Measurements from ENCODE around the gene CFAP97D1. TPM values are rescaled to one million over a fixed set of nuclear protein-coding genes. Genes with fewer than 3 reads are reported as not detected.
A peak's percentile ranks its signal among the peaks of the same experiment; 100 is the strongest.

CFAP97D1 gene
- 0.21 and 0.37 TPM in 2 replicates for total RNA-seq (2014; rRNA removed; shearing (Covaris generic))

DNA sequence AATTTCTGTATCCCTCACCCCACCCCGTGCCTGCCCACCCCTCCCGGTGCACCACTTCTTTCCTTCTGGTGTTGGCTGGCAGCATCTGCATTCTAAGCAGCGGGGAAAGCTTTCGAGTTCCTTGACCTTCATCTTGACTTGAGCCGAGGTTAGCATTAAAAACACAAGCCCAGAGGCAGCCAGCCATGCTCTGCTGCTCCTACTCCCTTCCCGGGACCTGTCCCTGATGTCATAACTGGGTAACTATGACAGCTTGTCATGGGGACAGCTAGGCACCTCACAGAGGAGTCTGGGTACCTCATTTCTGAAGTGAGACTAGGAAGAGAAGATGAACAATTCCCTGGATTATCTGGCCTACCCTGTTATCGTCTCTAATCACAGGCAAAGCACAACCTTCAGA is at the start of gene CFAP97D1:
Gene CFAP97D1, plus strand, starts transcription at position 301 of the 400 bp plus-strand sequence. Its CDS starts 28 bp downstream, at position 329.
- no peak for DNase-seq
- H3K27me3 ChIP-seq (ENCODE audit: control insufficient read depth, insufficient read depth, low read length), result peaks cover 3% of the 10 kb centered on the region; the same call in 1 of the 2 replicates
- H3K4me3 ChIP-seq (ENCODE audit: insufficient read depth, low read depth, low read length), result peak within 1 kb of the TSS; percentile 84
- H3K36me3 ChIP-seq (replicated peaks; ENCODE audit: control insufficient read depth, insufficient read depth, low read length), result peaks cover 3% of the 10 kb centered on the region

DNA sequence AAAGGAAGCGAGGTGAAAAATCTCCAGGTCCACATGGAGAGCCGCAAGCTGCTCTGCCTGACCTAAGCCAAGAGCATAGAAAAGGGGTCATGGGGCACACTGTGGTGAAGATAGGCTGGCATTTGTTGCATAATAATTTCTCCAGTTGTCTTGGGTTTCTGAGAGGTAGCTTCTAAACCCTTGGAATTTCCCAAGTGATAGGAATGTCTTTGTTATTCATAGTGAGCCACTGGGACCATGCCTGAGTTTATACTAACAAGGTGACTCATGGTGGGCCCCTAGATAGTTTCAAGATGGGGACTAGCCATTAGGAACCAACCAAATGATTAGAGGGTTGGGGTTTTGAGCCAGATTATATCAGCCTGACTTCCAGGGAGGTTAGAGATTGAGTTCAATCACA is 47.3 kb upstream of the CFAP97D1 start:
- no peak for DNase-seq
- Histone ChIP-seq H3K4me3 (ENCODE audit: insufficient read depth, low read depth, low read length) (no peak overlapping the region), H3K27me3 (ENCODE audit: control insufficient read depth, insufficient read depth, low read length) (no peaks in the 10 kb centered on the region), H3K36me3 (replicated peaks; ENCODE audit: control insufficient read depth, insufficient read depth, low read length) (no peaks in the 10 kb centered on the region)

DNA sequence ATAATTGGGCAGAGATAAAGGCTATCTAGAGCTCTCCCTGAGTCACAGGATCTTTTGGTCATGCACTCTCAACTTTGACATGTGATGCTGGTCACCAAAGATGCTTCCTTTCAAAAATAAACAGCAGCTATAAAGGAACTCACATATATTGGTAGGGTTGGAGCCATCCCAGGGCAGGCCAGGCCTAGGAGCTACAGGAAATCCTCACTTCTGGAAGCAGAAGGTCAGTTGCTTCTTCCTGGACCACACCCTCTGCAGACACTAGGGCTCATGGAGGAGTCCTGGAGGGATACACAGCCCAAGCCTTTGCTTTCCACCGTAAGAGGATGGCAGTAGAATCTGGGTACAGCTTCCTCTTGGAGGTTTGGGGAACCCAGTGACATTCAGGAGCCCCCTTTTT is 46.3 kb upstream of the CFAP97D1 start:
- no peaks in the 10 kb centered on the region for H3K27me3 ChIP-seq (ENCODE audit: control insufficient read depth, insufficient read depth, low read length)

DNA sequence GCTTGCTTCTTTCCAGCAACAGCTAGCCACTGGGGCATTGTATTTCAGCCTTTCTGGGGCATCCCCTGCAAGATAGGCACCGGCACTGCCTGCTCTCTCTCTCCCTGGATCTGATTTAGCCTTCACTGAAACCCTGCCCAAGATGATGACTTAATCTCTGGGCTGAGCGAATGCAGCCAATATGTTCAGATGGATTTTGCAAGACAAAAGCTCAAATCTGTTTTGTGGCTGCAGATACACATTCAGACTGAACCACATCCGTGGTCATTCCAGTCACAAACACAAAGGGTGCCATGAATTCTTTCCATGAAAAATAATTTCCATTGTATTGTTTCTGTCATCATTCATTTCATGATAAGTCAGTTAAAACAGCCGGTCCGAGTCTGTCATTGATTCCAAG is 45.9 kb upstream of the CFAP97D1 start:
- H3K27me3 ChIP-seq (ENCODE audit: control insufficient read depth, insufficient read depth, low read length), result no peaks in the 10 kb centered on the region
- no peak for DNase-seq
- no peaks in the 10 kb centered on the region for H3K36me3 ChIP-seq (replicated peaks; ENCODE audit: control insufficient read depth, insufficient read depth, low read length)
- H3K4me3 ChIP-seq (ENCODE audit: insufficient read depth, low read depth, low read length), result no peak overlapping the region

More for the DNA sequence above, 46.3 kb upstream of the CFAP97D1 start:
- H3K4me3 ChIP-seq (ENCODE audit: insufficient read depth, low read depth, low read length), result no peak overlapping the region
- no peaks in the 10 kb centered on the region for H3K36me3 ChIP-seq (replicated peaks; ENCODE audit: control insufficient read depth, insufficient read depth, low read length)
- no peak for DNase-seq

DNA sequence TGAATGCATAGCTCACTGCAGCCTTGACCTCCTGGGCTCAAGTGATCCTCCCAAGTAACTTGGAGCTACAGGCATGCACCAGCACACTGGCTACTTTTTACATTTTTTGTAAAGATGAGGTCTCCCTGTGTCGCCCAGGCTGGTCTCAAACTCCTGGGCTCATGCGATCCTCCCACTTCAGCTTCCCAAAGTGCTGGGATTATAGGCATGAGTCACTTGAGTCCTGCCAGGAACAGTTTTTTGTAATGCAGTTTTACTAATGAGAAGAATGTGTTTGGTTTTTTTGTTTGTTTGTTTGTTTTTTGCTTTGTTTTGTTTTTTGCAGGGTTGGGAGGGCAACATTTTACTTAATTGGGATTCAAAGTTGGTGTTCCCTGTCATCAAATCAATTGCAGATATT is 43.8 kb upstream of the CFAP97D1 start:
- DNase-seq, result no peak
- no peaks in the 10 kb centered on the region for H3K27me3 ChIP-seq (ENCODE audit: control insufficient read depth, insufficient read depth, low read length)
- H3K36me3 ChIP-seq (replicated peaks; ENCODE audit: control insufficient read depth, insufficient read depth, low read length), result no peaks in the 10 kb centered on the region
- no peak overlapping the region for H3K4me3 ChIP-seq (ENCODE audit: insufficient read depth, low read depth, low read length)

DNA sequence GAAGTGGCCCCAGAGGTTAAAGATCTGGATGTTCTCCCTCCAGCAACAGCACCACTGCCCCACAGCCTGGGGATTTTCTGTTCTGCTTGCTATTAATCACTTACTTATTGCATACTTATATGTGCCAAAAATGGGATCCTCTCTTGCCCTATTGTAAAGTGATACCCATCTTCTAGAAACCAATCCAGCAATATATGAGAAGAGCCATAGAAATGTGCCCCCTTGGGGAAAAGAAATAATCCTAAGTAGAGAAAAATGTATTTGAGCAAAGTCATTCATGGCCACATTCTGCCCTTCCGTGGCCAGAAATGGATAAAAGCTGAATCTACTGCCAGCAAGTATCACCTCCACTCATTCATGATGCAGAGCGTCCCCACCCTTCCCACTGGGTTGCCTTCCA is 42.5 kb upstream of the CFAP97D1 start:
- Histone ChIP-seq H3K4me3 (ENCODE audit: insufficient read depth, low read depth, low read length) (no peak overlapping the region), H3K27me3 (ENCODE audit: control insufficient read depth, insufficient read depth, low read length) (no peaks in the 10 kb centered on the region), H3K36me3 (replicated peaks; ENCODE audit: control insufficient read depth, insufficient read depth, low read length) (no peaks in the 10 kb centered on the region)
- DNase-seq, result no peak

DNA sequence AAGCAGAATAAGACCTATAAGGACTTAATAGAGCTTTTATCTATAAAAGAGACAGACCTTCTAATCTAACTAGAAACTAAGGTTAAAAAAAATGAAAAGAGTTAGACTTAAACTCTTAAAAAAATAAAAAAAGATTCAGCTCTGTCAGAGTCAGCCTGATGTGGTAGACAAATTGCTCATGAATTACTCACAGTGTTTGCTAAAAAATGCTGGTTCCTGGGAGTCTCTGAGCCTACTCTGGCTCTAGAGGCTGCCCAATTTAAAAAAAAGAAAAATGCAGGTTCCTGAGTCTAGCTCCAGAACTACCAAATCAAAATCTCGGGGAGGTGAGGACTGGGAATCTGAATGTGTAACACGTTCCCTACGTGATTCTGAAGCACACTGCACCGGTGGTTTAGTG is 39.7 kb upstream of the CFAP97D1 start:
- no peaks in the 10 kb centered on the region for H3K36me3 ChIP-seq (replicated peaks; ENCODE audit: control insufficient read depth, insufficient read depth, low read length)
- no peak for DNase-seq
- H3K4me3 ChIP-seq (ENCODE audit: insufficient read depth, low read depth, low read length), result no peak overlapping the region
- H3K27me3 ChIP-seq (ENCODE audit: control insufficient read depth, insufficient read depth, low read length), result no peaks in the 10 kb centered on the region

DNA sequence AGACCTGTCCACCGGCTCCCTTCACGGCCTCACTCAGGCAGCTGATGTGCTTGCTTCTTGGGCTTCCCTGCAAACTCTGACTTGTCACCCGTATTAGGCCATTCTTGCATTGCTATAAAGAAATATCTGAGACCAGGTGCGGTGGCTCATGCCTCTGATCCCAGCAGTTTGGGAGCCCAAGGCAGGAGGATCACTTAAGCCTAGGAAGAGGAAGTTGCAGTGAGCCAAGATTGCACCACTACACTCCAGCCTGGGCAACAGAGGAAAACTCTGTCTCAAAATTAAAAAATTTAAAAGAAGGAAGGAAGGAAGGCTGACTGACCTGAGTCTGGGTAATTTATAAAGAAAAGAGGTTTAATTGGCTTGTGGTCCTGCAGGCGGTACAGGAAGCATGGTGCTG is 38.6 kb upstream of the CFAP97D1 start:
- Histone ChIP-seq H3K4me3 (ENCODE audit: insufficient read depth, low read depth, low read length) (no peak overlapping the region), H3K27me3 (ENCODE audit: control insufficient read depth, insufficient read depth, low read length) (no peaks in the 10 kb centered on the region), H3K36me3 (replicated peaks; ENCODE audit: control insufficient read depth, insufficient read depth, low read length) (no peaks in the 10 kb centered on the region)
- no peak for DNase-seq

DNA sequence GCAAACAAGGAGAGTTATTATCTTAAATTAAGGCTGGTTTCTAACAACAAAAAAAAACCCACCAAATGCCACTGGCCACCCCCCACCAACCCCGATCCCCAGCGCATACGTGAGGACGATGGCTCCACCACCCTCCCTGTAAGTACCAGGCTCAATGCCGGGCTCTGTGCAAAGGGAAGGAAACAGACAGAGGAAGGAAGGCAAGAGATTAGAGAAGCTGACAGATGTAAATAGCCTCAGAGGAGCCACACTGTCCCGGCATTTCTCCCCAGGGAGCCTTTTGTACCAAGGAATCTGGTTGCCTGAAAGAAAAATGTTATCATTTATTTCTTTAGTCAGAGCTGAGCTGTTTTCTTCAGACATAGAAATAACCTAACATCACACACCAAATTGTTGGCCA is 34.7 kb upstream of the CFAP97D1 start:
- DNase-seq, result peak; percentile 72
- H3K27me3 ChIP-seq (ENCODE audit: control insufficient read depth, insufficient read depth, low read length), result no peaks in the 10 kb centered on the region
- H3K36me3 ChIP-seq (replicated peaks; ENCODE audit: control insufficient read depth, insufficient read depth, low read length), result no peaks in the 10 kb centered on the region
- no peak overlapping the region for H3K4me3 ChIP-seq (ENCODE audit: insufficient read depth, low read depth, low read length)

DNA sequence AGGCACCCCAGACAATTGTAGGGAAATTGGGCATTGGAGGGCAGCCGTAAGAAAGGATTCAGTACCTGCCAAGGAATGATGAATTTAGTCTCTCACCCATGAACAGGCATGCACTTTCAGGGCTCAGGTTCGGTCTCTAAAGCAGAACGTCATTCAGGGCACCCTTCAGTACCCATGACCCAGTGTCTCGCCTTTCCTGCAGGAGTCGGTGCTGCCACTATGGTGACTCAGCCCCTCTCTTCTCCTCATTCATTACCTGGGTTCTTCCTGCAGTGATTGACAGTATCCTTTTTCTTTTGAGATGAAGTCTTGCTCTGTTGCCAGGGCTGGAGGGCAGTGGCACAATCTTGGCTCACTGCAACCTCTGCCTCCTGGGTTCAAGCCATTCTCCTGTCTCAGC is 30.1 kb upstream of the CFAP97D1 start:
- H3K4me3 ChIP-seq (ENCODE audit: insufficient read depth, low read depth, low read length), result no peak overlapping the region
- H3K36me3 ChIP-seq (replicated peaks; ENCODE audit: control insufficient read depth, insufficient read depth, low read length), result no peaks in the 10 kb centered on the region
- H3K27me3 ChIP-seq (ENCODE audit: control insufficient read depth, insufficient read depth, low read length), result peaks cover 11% of the 10 kb centered on the region
- DNase-seq, result no peak

DNA sequence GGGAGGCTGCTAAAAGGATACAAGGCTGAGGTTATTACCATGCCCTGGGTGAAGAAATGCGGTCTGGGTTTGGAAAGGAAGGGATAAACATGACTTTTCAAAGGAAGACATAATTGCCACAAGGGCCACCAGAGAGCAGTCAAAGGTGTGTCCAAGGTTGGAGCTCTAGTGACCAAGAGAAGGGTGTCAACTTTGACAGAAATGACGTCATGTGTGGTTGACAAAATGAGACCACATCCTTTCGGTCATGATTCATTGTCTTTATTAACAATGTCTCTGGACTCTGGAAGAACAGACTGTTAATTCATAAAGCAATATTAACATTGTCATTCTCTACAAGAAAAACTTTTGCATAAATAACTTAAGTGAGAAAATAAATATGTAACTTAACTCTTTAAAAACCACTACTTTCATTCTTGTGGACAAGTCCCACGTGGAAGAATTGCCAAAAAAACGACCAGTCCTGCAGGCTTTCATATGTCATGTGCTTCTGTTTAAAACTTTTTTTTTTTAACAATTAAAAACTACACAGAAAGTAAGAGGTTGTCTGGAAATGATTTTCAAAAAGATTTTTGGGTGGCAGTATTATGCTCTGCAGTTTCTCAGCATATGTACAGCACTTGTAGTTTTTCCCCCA is 26.6 kb upstream of the CFAP97D1 start:
- no peak for DNase-seq
- H3K36me3 ChIP-seq (replicated peaks; ENCODE audit: control insufficient read depth, insufficient read depth, low read length), result no peaks in the 10 kb centered on the region
- H3K4me3 ChIP-seq (ENCODE audit: insufficient read depth, low read depth, low read length), result no peak overlapping the region
- H3K27me3 ChIP-seq (ENCODE audit: control insufficient read depth, insufficient read depth, low read length), result peaks cover 18% of the 10 kb centered on the region

DNA sequence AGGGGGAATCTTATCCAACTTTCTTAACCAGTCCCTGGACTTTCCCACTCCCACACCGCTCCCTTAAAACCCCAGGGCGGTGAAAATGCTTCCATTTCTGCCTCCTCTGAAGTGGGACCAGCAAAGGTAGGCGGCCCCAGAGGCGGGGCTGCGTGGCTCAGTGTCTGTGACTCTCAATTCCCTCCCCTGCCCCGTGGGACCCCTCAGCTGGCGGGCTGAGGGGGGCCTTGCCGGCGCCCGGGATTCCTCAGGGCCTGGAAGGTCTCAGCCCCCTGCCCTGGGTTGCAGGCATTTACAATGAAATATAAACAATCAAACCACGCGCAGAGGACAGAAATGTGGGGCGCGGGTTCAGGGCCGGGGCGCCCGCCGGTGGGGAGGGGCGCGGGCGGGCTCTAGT is 25.3 kb upstream of the CFAP97D1 start:
- peak overlapping the region; percentile 41; the same call in 1 of the 2 replicates for H3K4me3 ChIP-seq (ENCODE audit: insufficient read depth, low read depth, low read length)
- no peaks in the 10 kb centered on the region for H3K36me3 ChIP-seq (replicated peaks; ENCODE audit: control insufficient read depth, insufficient read depth, low read length)
- no peak for DNase-seq
- peaks cover 18% of the 10 kb centered on the region for H3K27me3 ChIP-seq (ENCODE audit: control insufficient read depth, insufficient read depth, low read length)

DNA sequence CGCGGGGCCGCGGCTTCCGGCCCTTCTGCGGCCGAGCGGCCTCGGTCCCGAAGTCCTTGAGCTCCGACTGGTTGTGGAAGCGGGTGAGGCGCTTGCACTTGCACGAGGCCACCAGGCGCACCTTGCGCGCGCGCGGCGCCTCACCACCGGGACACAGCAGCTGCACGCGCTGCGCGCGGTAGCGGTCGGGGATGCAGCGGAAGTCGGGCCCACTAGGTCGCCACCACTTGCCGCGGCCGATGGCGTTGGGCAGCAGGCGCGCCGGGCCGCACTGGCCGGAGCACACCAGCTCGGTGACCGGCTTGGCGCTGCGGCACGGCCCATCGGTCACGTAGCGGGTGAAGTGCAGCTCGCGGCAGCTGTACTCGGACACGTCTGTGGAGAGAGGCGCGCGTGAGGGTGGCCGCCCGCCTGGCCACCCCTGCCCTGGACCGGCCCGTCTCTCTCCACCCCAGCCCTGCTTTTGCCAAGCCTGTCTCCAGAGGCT is 24.8 kb upstream of the CFAP97D1 start:
- peaks cover 18% of the 10 kb centered on the region for H3K27me3 ChIP-seq (ENCODE audit: control insufficient read depth, insufficient read depth, low read length)

DNA sequence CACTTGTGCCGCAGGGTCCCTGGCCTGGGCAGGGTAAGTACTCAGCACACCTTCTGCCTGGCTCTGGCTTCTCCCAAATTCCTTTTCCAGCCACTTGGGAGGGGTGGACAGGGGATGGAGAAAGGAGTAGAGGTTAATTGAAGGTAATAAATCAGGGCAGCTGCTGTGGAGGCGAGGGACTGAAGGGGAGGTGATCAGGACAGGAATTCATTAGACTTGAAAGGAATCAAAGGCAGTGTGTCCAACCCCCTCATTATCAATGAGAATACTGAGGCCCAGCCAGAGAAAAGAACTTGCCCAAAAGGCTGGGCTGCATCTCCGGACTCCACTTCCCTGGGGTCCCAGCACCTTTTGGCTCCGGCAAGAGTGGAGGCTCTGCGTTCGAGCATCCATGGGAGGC is 24.0 kb upstream of the CFAP97D1 start:
- Histone ChIP-seq H3K4me3 (ENCODE audit: insufficient read depth, low read depth, low read length) (no peak overlapping the region), H3K27me3 (ENCODE audit: control insufficient read depth, insufficient read depth, low read length) (peaks cover 18% of the 10 kb centered on the region), H3K36me3 (replicated peaks; ENCODE audit: control insufficient read depth, insufficient read depth, low read length) (no peaks in the 10 kb centered on the region)
- peak; percentile 42 for DNase-seq

More for the DNA sequence above, 24.8 kb upstream of the CFAP97D1 start:
- H3K36me3 ChIP-seq (replicated peaks; ENCODE audit: control insufficient read depth, insufficient read depth, low read length), result no peaks in the 10 kb centered on the region
- DNase-seq, result peak; percentile 92
- H3K4me3 ChIP-seq (ENCODE audit: insufficient read depth, low read depth, low read length), result peak overlapping the region; percentile 41

DNA sequence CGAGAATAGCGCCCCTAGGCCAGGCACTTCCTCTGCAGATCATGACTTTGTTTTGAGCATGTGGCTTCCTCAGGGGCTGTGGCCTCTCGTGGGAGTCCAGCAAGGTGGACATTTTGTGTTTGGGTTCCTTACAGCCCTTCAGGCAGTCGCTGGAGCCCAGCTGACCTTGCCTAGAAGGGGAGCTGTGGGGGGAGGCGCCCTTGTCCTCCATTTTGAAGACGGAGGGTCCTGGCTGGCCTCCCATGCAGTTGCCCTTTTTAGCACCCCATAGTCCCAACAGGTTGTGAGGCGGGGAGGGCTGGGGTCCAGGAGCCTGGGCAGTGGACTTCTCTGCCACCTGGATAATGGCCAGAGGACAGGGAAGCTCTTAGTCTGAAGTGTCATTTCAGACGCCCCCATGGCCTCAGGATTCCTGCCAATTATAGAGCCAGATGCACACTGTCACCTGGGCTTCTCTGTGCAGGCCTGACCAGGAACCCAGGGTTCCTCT is 23.0 kb upstream of the CFAP97D1 start:
- DNase-seq, result no peak

More for the DNA sequence above, 23.0 kb upstream of the CFAP97D1 start:
- peaks cover 18% of the 10 kb centered on the region for H3K27me3 ChIP-seq (ENCODE audit: control insufficient read depth, insufficient read depth, low read length)
- no peaks in the 10 kb centered on the region for H3K36me3 ChIP-seq (replicated peaks; ENCODE audit: control insufficient read depth, insufficient read depth, low read length)
- H3K4me3 ChIP-seq (ENCODE audit: insufficient read depth, low read depth, low read length), result no peak overlapping the region

Measured in H7 (cell line).